MG63 (cell line): ENCODE measurements around the gene SLC22A3. TPM values are rescaled to one million over a fixed set of nuclear protein-coding genes. Genes with fewer than 3 reads are reported as not detected.
A peak's percentile ranks its signal among the peaks of the same experiment; 100 is the strongest.
"Not testable (repeated sequence)": the region's sequence is repeated elsewhere in the genome, so short reads cannot be mapped to it uniquely, and the experiment has no call there.

Experiments
- DNase-seq: peaks from one replicate; pipeline ENCODE4 v3.0.0-alpha.2; 2020
- H3K27me3 ChIP-seq: fragments of 250-450 bp; sonication (Bioruptor Pico); 2 replicates; pipeline ENCODE4 v1.5.1; 2020; ENCODE audit warnings: mild to moderate bottlenecking, moderate library complexity
- H3K36me3 ChIP-seq: fragments of 250-450 bp; sonication (Bioruptor Pico); 2 replicates; pipeline ENCODE4 v1.5.1; 2020; ENCODE audit warnings: mild to moderate bottlenecking, moderate library complexity
- H3K4me3 ChIP-seq: fragments of 250-450 bp; sonication (Bioruptor Pico); 2 replicates; pipeline ENCODE4 v1.5.1; 2020; ENCODE audit warnings: mild to moderate bottlenecking, moderate library complexity
- H3K9me3 ChIP-seq: fragments of 250-450 bp; sonication (Bioruptor Pico); 2 replicates; pipeline ENCODE4 v1.5.1; 2020; ENCODE audit warnings: mild to moderate bottlenecking, moderate library complexity
- total RNA-seq: library from RNA; depleted of rRNA; stranded (reverse); fragments of >200 nt; shearing (Covaris generic); gene quantifications from 2 replicates; pipeline ENCODE4 v1.2.3, GENCODE V29; 2014; ENCODE audit warnings: low replicate concordance

Gene SLC22A3
- total RNA-seq, 1 experiment from 2014 or later = not detected

GRCh38 chr6:160357088-160357487 is 8.9 kb downstream of the SLC22A3 start:
- no peaks in the 10 kb centered on the region for H3K36me3 ChIP-seq
- H3K4me3 ChIP-seq = no peak overlapping the region
- H3K27me3 ChIP-seq = no peaks in the 10 kb centered on the region
- H3K9me3 ChIP-seq = no peaks in the 10 kb centered on the region
- DNase-seq = no peak

GRCh38 chr6:160358225-160359119 is 10.3 kb downstream of the SLC22A3 start:
- H3K36me3 ChIP-seq = no peaks in the 10 kb centered on the region
- H3K27me3 ChIP-seq = no peaks in the 10 kb centered on the region
- no peak overlapping the region for H3K4me3 ChIP-seq
- DNase-seq = no peak
- H3K9me3 ChIP-seq = no peaks in the 10 kb centered on the region

- DNase-seq = no peak
- Histone ChIP-seq H3K27me3 (no peaks in the 10 kb centered on the region), H3K36me3 (no peaks in the 10 kb centered on the region), H3K4me3 (no peak overlapping the region), H3K9me3 (no peaks in the 10 kb centered on the region)
Measured at GRCh38 chr6:160360955-160361354, 12.8 kb downstream of the SLC22A3 start.

DNA sequence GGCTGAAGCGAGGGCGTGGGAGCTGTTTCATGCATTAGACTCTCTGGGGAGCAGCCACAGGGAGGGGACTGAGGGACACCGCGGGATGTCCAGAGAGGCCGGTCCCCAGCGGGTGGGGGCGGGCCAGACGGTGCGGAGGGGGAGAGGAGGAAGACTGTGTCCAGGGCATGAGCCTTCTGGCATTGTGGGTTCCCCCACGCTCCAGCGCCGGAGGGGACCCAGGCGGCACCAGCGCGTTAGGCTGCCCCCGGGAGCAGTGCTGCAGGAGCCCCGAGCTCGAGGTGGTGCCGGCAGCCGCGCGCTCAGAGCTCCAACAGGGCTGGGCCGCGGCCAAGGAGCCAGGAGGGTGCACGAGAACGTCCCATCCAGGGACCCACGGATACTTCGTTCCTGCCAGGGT is 14.4 kb downstream of the SLC22A3 start:
- no peaks in the 10 kb centered on the region for H3K9me3 ChIP-seq
- H3K27me3 ChIP-seq = no peaks in the 10 kb centered on the region
- DNase-seq = no peak
- H3K4me3 ChIP-seq = no peak overlapping the region
- H3K36me3 ChIP-seq = no peaks in the 10 kb centered on the region

- Histone ChIP-seq H3K4me3 (no peak overlapping the region), H3K9me3 (no peaks in the 10 kb centered on the region), H3K36me3 (no peaks in the 10 kb centered on the region), H3K27me3 (no peaks in the 10 kb centered on the region)
- no peak for DNase-seq
Measured at GRCh38 chr6:160363016-160363996, 15.1 kb downstream of the SLC22A3 start.

DNA sequence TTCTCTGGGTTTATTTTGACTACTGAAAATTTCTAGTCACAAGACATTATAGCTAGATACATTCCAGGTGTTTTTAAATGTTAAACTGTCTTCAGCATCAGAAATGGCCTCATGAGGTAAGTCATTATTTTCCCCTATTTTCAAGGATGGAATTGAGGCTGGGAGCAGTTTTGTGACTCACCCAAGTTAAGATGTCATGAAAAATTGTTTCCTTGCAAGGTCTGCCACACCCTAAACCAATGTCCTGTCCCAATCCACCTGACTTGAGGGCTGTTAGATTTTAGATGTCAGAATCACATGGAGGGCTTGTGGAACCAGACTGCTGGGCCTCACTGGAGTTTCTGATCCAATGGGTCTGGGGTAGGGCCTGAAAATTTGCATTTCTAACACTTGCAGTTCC is 16.9 kb downstream of the SLC22A3 start:
- Histone ChIP-seq H3K4me3 (no peak overlapping the region), H3K9me3 (no peaks in the 10 kb centered on the region), H3K27me3 (no peaks in the 10 kb centered on the region), H3K36me3 (no peaks in the 10 kb centered on the region)
- no peak for DNase-seq

DNA sequence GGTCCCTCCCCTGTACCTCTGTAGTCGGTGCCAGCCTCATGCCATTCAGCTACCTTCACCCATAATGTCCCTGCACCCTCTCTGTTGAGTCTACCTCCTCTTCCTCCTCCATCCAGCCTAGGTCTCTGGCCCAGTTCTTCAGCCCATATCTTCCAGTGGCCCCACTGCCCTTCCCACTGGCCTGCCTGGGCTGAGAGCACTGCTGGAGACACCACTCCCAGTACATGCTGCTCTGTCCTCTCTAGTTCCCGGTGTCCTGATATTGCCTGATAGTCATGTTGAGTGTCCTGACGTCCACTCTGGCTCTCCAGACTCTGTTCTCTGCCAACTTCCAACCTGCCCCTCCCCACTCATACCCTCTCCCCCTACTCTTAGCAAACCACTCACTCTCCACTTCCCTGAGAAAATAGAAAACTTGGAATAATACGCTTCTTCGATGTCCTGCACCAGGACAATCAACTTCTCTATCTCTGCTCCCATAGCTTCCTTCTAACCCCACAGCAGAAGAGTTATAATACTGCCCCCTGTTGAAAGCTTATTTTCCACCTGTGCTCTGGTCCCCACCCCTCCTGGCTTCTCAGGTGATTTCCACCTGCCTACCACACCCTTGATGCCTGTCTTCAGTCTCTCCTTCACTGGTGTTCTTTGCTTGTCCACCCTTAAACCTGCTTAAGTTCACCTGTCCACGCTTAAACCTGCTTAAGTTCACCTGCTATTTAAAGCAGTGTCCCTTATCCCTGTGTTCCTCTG is 19.8 kb downstream of the SLC22A3 start:
- Histone ChIP-seq H3K9me3 (no peaks in the 10 kb centered on the region), H3K36me3 (no peaks in the 10 kb centered on the region), H3K4me3 (no peak overlapping the region), H3K27me3 (no peaks in the 10 kb centered on the region)
- no peak for DNase-seq

GRCh38 chr6:160368670-160369069 is 20.5 kb downstream of the SLC22A3 start:
- Histone ChIP-seq H3K4me3 (no peak overlapping the region), H3K9me3 (no peaks in the 10 kb centered on the region), H3K36me3 (no peaks in the 10 kb centered on the region), H3K27me3 (no peaks in the 10 kb centered on the region)
- no peak for DNase-seq

- not testable (repeated sequence) for H3K27me3 ChIP-seq, H3K4me3 ChIP-seq, H3K9me3 ChIP-seq, DNase-seq, H3K36me3 ChIP-seq
Measured at GRCh38 chr6:160373601-160374000, 25.4 kb downstream of the SLC22A3 start.

DNA sequence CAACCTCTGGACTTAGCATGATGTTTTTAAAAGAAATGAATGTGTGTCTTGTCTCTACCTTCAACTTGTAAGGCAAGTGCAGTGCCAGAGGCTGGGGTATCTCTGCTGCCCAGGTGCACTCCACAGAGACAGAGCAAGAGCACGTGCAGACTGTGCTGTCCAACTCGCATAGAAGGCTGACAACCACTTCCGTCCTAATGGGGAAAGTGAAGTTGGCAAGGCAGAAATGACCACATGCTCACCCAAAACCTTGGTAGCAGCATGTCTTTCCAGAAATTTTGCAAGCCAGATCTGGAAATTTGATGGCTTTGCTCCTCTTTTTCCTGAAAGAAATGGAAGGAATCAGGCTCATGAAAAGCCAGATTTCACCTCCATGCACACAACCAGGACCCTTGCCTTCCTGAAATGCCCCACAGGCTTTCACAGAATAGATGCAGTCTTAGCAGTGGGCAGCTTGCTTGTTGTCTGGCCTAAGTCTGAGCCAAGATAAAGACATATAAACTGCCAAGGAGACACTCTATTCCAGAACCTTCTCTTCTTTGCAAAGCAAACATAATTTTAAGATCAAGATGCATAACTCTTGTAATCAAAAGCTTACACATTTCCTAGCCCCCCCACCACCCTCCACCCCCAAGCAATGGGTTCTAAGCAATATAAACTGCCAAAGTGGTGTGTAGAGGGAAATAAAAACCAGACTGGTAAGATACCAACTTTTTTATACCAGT is 26.8 kb downstream of the SLC22A3 start:
- no peak for DNase-seq
- Histone ChIP-seq H3K4me3 (no peak overlapping the region), H3K27me3 (no peaks in the 10 kb centered on the region), H3K36me3 (no peaks in the 10 kb centered on the region), H3K9me3 (no peaks in the 10 kb centered on the region)

GRCh38 chr6:160375561-160375949 is 27.4 kb downstream of the SLC22A3 start:
- Histone ChIP-seq H3K4me3 (no peak overlapping the region), H3K27me3 (no peaks in the 10 kb centered on the region), H3K9me3 (no peaks in the 10 kb centered on the region), H3K36me3 (no peaks in the 10 kb centered on the region)
- no peak for DNase-seq

- DNase-seq = no peak
- H3K4me3 ChIP-seq = no peak overlapping the region
Measured at GRCh38 chr6:160376445-160376844, 28.3 kb downstream of the SLC22A3 start.

DNA sequence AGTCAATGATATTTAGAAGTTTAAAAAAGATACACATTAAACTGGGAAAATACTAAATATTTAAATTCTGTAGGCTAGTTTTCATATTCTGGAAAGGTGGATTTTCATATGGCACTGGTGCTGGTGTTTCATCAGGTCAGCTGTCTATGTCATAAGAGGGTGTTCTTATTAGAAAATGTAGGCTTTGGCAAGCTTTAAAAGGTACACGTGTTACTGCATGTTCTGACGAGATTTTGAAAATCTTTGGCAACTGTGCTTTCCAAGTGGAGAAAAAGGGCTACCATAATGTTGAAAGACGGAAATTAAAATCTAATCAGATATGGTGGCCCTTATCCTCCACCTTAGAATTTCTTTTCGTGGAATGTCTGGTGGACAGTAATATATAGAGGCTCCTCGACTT is 30.0 kb downstream of the SLC22A3 start:
- no peaks in the 10 kb centered on the region for H3K36me3 ChIP-seq
- H3K9me3 ChIP-seq = no peaks in the 10 kb centered on the region
- H3K27me3 ChIP-seq = no peaks in the 10 kb centered on the region
- no peak for DNase-seq
- no peak overlapping the region for H3K4me3 ChIP-seq

More at GRCh38 chr6:160376445-160376844, 28.3 kb downstream of the SLC22A3 start:
- H3K36me3 ChIP-seq = no peaks in the 10 kb centered on the region
- H3K27me3 ChIP-seq = no peaks in the 10 kb centered on the region
- no peaks in the 10 kb centered on the region for H3K9me3 ChIP-seq

GRCh38 chr6:160378882-160379281 is 30.7 kb downstream of the SLC22A3 start:
- Histone ChIP-seq H3K36me3 (no peaks in the 10 kb centered on the region), H3K27me3 (no peaks in the 10 kb centered on the region), H3K4me3 (no peak overlapping the region), H3K9me3 (no peaks in the 10 kb centered on the region)
- DNase-seq = peak; percentile 14

DNA sequence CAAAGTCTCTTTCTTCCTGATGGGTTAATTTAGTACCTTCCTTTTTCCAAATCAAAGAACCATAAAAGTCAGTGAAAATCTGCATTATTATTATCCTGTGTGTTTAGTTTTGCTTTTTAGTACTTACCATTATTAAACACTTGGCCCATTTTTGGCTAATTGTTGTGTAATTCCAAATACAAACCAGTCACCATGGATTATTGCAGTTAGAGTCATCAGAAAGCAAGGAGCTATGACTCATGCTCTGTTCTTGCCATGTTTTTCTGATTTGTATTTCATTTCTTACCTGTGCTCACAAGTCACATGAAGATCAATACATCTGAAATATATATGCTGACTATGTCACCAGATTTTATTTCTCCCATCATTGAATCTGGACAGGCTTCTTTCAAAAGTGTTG is 31.3 kb downstream of the SLC22A3 start:
- no peak for DNase-seq
- H3K4me3 ChIP-seq = no peak overlapping the region

DNA sequence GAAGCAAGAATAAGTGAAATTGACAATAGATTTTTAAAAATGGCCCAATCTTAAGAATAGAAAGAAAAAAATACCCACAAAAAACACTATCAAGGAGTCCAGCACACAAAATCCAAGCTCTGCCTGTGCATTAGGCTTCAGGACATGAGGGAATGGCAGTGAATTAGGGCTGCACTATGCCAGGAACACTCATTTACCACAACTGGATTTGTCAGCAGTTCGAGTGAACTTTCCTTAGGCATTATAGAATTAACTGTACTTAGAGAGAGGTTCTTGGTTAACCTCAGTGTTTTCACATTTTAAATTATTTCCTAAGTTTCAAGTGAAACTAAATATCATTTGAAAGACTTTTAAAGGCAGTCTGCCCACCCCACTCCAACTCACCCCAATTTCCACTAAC is 34.8 kb downstream of the SLC22A3 start:
- Histone ChIP-seq H3K27me3 (no peaks in the 10 kb centered on the region), H3K4me3 (no peak overlapping the region)

More for the DNA sequence above, 31.3 kb downstream of the SLC22A3 start:
- Histone ChIP-seq H3K27me3 (no peaks in the 10 kb centered on the region), H3K9me3 (no peaks in the 10 kb centered on the region), H3K36me3 (no peaks in the 10 kb centered on the region)

More for the DNA sequence above, 34.8 kb downstream of the SLC22A3 start:
- Histone ChIP-seq H3K36me3 (no peaks in the 10 kb centered on the region), H3K9me3 (no peaks in the 10 kb centered on the region)
- DNase-seq = no peak
